SK-N-SH (cell line): ENCODE data around the gene ZNF33A. TPM values are rescaled to one million over a fixed set of nuclear protein-coding genes. Genes with fewer than 3 reads are reported as not detected.

Source experiments
- CTCF ChIA-PET: fragments of 300-600, 350-600 bp; formaldehyde crosslinking; extraction: SDS; loops from one replicate; lab custom pipeline; 2021; lab: Yijun Ruan, JAX
- POLR2A ChIA-PET: fragments of 350-600 bp; sonication (Branson Sonifier 250); formaldehyde crosslinking; extraction: SDS; loops from one replicate; lab custom pipeline; 2020; ENCODE audit warnings: antibody characterized with exemption, inconsistent platforms; lab: Yijun Ruan, JAX
- DNase-seq: peaks from one replicate; pipeline ENCODE4 v3.0.0; 2012
- H2AFZ ChIP-seq: fragments of 200-600 bp; sonication (generic); 2 replicates; pipeline ENCODE4 v1.8.1; 2016; ENCODE audit warnings: antibody characterized with exemption, mild to moderate bottlenecking, low read depth
- H3F3A ChIP-seq: fragments of 200-600 bp; sonication (generic); replicated peaks from 2 replicates; pipeline ENCODE3; 2016; ENCODE audit warnings: antibody characterized with exemption, mild to moderate bottlenecking; ENCODE audit not compliant: insufficient read depth
- H3K27ac ChIP-seq, 2 experiments: fragments of 200-500 bp in 1 of 2; fragments of 200-600 bp in 1 of 2; sonication (Bioruptor generic) in 1 of 2; sonication (generic), shearing (Covaris generic) in 1 of 2; 2 replicates each; pipeline versions ENCODE4 v1.5.1 to v1.6.1; 2014 to 2016; ENCODE audit warnings: low read depth in 2 of 2, inconsistent platforms in 1 of 2, low read length in 1 of 2, mild to moderate bottlenecking in 1 of 2, mixed read lengths in 1 of 2
- H3K27me3 ChIP-seq: fragments of 200-600 bp; sonication (generic), shearing (Covaris generic); 2 replicates; pipeline ENCODE4 v1.6.1; 2016; ENCODE audit warnings: mixed run types; ENCODE audit not compliant: insufficient read depth
- H3K36me3 ChIP-seq, 2 experiments: fragments of 200-500 bp in 1 of 2; fragments of 200-600 bp in 1 of 2; sonication (Bioruptor generic) in 1 of 2; sonication (generic) in 1 of 2; replicated peaks in 1 of 2; 2 replicates each; pipeline versions ENCODE3 to v1.5.1; 2014 to 2016; ENCODE audit warnings: low read length in 1 of 2, mild to moderate bottlenecking in 1 of 2; ENCODE audit not compliant: insufficient read depth in 2 of 2, control insufficient read depth in 1 of 2
- H3K4me1 ChIP-seq, 2 experiments: fragments of 200-500 bp in 1 of 2; fragments of 200-600 bp in 1 of 2; sonication (Bioruptor generic) in 1 of 2; sonication (generic), shearing (Covaris generic) in 1 of 2; 2 replicates each; pipeline versions ENCODE4 v1.5.1 to v1.6.1; 2014 to 2016; ENCODE audit warnings: low read depth in 1 of 2, low read length in 1 of 2, mixed run types in 1 of 2; ENCODE audit not compliant: insufficient read depth in 2 of 2, control insufficient read depth in 1 of 2
- H3K4me2 ChIP-seq: fragments of 200-600 bp; sonication (generic), shearing (Covaris generic); 2 replicates; pipeline ENCODE4 v1.6.1; 2017; ENCODE audit warnings: mixed run types
- H3K4me3 ChIP-seq, 2 experiments: fragments of 200-500 bp in 1 of 2; fragments of 200-600 bp in 1 of 2; sonication (Bioruptor generic) in 1 of 2; sonication (generic), shearing (Covaris generic) in 1 of 2; 2 replicates each; pipeline versions ENCODE4 v1.5.1 to v1.8.1; 2014 to 2016; ENCODE audit warnings: low read depth in 2 of 2, inconsistent platforms in 1 of 2, low read length in 1 of 2, mild to moderate bottlenecking in 1 of 2, mixed read lengths in 1 of 2, moderate library complexity in 1 of 2
- H3K79me2 ChIP-seq: fragments of 200-600 bp; sonication (generic); 2 replicates; pipeline ENCODE4 v1.8.1; 2017; ENCODE audit warnings: mild to moderate bottlenecking; ENCODE audit not compliant: insufficient read depth
- H3K9ac ChIP-seq: fragments of 200-600 bp; sonication (generic); 2 replicates; pipeline ENCODE4 v1.6.1; 2017; ENCODE audit warnings: mixed run types
- H3K9me2 ChIP-seq: fragments of 200-600 bp; sonication (generic); 2 replicates; pipeline ENCODE4 v1.6.1; 2017; ENCODE audit warnings: mixed run types
- H3K9me3 ChIP-seq: fragments of 200-600 bp; sonication (generic); 2 replicates; pipeline ENCODE4 v1.6.1; 2017; ENCODE audit warnings: mixed run types, mild to moderate bottlenecking, moderate library complexity
- H4K20me1 ChIP-seq: fragments of 200-600 bp; sonication (generic); 2 replicates; pipeline ENCODE4 v1.6.1; 2017; ENCODE audit warnings: mild to moderate bottlenecking, mixed run types; ENCODE audit not compliant: insufficient read depth
- EP300 ChIP-seq, 2 experiments: IDR thresholded peaks; 2 replicates each; pipeline versions ENCODE4 v1.4.0 to v1.6.1; 2012; ENCODE audit warnings: borderline replicate concordance in 1 of 2, low read depth in 1 of 2, low read length in 1 of 2
- FOXJ3 ChIP-seq: sonication (generic); formaldehyde crosslinking; IDR thresholded peaks from 2 replicates; pipeline ENCODE4 v1.5.1; 2020; ENCODE audit warnings: mild to moderate bottlenecking, missing genetic modification reagents
- NFIC ChIP-seq: IDR thresholded peaks from 2 replicates; pipeline ENCODE4 v1.4.0; 2012; ENCODE audit warnings: borderline replicate concordance
- NRF1 ChIP-seq: IDR thresholded peaks from 2 replicates; pipeline ENCODE4 v1.6.1; 2012; ENCODE audit warnings: low read depth, mild to moderate bottlenecking, low read length
- RAD21 ChIP-seq: IDR thresholded peaks from 2 replicates; pipeline ENCODE4 v1.6.1; 2012; ENCODE audit warnings: mild to moderate bottlenecking, low read length
- RCOR1 ChIP-seq: fragments of 150-350 bp; IDR thresholded peaks from 2 replicates; pipeline ENCODE4 v1.6.1; 2017; ENCODE audit warnings: antibody characterized with exemption, low read length
- RFX5 ChIP-seq: IDR thresholded peaks from 2 replicates; pipeline ENCODE4 v1.6.1; 2012; ENCODE audit warnings: mild to moderate bottlenecking, improper control_type of control experiment, low read length
- RXRA ChIP-seq: IDR thresholded peaks from 2 replicates; pipeline ENCODE4 v1.4.0; 2012; ENCODE audit warnings: low read depth, mild to moderate bottlenecking, borderline replicate concordance
- SIN3A ChIP-seq: IDR thresholded peaks from 2 replicates; pipeline ENCODE4 v1.6.1; 2012; ENCODE audit warnings: low read depth, mild to moderate bottlenecking, low read length, moderate library complexity, borderline replicate concordance
- TEAD4 ChIP-seq: IDR thresholded peaks from 2 replicates; pipeline ENCODE4 v1.4.0; 2012; ENCODE audit warnings: mild to moderate bottlenecking, borderline replicate concordance; ENCODE audit not compliant: insufficient read depth
- YY1 ChIP-seq: IDR thresholded peaks from 2 replicates; pipeline ENCODE4 v1.4.0; 2012; ENCODE audit warnings: low read depth, mild to moderate bottlenecking
- WGBS: methylation state at CpG from one replicate; pipeline ENCODE4 v1.1.6; 2017; ENCODE audit warnings: low lambda C conversion rate; 5-methylcytosine and 5-hydroxymethylcytosine counted together
- polyA plus RNA-seq, 3 experiments: library from polyadenylated mRNA; depleted of rRNA; stranded (reverse); fragments of >200 nt; gene quantifications; 2 replicates each; pipeline ENCODE4 v1.2.3, GENCODE V29; 2012
- TF ChIP-seq, protein P1 (sequence below): IDR thresholded peaks from 2 replicates; pipeline ENCODE4; 2012
- TF ChIP-seq, protein P2 (sequence below): IDR thresholded peaks from 2 replicates; pipeline ENCODE4 v1.6.1; 2012; ENCODE audit warnings: mild to moderate bottlenecking, low read depth, low read length, moderate library complexity
- TF ChIP-seq, protein P3 (sequence below): fragments of 150-350 bp; IDR thresholded peaks from 2 replicates; pipeline ENCODE4 v1.6.1; 2017; ENCODE audit warnings: antibody characterized with exemption, low read length, low read depth, borderline replicate concordance
- TF ChIP-seq, protein P4 (sequence below): IDR thresholded peaks from 2 replicates; pipeline ENCODE4 v1.4.0; 2012; ENCODE audit warnings: low read depth
- TF ChIP-seq, protein P5 (sequence below): fragments of 150-350 bp; IDR thresholded peaks from 2 replicates; pipeline ENCODE4 v1.6.1; 2016; ENCODE audit warnings: mild to moderate bottlenecking, low read depth, low read length
- TF ChIP-seq, protein P6 (sequence below): fragments of 200-600 bp; sonication (generic); IDR thresholded peaks from 2 replicates; pipeline ENCODE4 v1.6.1; 2017; ENCODE audit warnings: antibody characterized with exemption, mild to moderate bottlenecking, moderate library complexity

The ZNF33A gene
- polyA plus RNA-seq, 1 of the 3 experiments (the other 2 are of a cell fraction): 5.7 TPM

DNA sequence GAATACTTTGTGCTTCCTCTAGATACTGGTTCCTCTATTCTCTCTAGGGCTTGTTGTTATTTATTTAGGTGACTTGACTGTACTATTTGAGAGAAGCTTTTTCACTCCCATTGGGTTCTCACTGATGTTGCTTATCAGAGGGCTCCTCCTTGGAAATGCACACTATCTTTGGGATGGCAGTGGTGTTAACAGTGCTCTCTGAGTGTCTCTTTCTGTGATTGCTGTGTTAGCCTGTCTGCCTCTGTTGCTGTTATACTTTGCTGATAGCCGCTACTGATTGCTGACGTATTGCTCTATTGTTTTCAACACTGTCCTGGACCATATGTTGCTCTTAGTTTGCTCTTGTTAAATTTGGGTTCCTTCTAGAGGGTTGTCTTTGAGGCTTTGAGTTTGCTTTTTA is 34.7 kb downstream of the ZNF33A start:
- Histone ChIP-seq H3K36me3 (peaks cover 11 to 48% of the 10 kb centered on the region in 2 experiments), H3K79me2 (no peaks in the 10 kb centered on the region; the same call in 1 of the 2 replicates), H3K9ac (no peak overlapping the region), H3K27me3 (no peaks in the 10 kb centered on the region), H3K4me2 (no peak overlapping the region), H3K27ac (no peak overlapping the region), H3K9me2 (no peaks in the 10 kb centered on the region), H4K20me1 (no peaks in the 10 kb centered on the region)
- ChIA-PET POLR2A (no interaction called here), CTCF (no interaction called here)
- TF ChIP-seq, protein P1, sequence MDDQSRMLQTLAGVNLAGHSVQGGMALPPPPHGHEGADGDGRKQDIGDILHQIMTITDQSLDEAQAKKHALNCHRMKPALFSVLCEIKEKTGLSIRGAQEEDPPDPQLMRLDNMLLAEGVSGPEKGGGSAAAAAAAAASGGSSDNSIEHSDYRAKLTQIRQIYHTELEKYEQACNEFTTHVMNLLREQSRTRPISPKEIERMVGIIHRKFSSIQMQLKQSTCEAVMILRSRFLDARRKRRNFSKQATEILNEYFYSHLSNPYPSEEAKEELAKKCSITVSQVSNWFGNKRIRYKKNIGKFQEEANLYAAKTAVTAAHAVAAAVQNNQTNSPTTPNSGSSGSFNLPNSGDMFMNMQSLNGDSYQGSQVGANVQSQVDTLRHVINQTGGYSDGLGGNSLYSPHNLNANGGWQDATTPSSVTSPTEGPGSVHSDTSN: no peak
- TF ChIP-seq EP300 (IDR thresholded peaks at IDR 0.05; ENCODE audit: borderline replicate concordance in 1 of 2, low read depth in 1 of 2, low read length in 1 of 2) (no peak), SIN3A (no peak), NFIC (no peak), RAD21 (no peak), FOXJ3 (CRISPR knock-in tag) (no peak)
- TF ChIP-seq, protein P2, sequence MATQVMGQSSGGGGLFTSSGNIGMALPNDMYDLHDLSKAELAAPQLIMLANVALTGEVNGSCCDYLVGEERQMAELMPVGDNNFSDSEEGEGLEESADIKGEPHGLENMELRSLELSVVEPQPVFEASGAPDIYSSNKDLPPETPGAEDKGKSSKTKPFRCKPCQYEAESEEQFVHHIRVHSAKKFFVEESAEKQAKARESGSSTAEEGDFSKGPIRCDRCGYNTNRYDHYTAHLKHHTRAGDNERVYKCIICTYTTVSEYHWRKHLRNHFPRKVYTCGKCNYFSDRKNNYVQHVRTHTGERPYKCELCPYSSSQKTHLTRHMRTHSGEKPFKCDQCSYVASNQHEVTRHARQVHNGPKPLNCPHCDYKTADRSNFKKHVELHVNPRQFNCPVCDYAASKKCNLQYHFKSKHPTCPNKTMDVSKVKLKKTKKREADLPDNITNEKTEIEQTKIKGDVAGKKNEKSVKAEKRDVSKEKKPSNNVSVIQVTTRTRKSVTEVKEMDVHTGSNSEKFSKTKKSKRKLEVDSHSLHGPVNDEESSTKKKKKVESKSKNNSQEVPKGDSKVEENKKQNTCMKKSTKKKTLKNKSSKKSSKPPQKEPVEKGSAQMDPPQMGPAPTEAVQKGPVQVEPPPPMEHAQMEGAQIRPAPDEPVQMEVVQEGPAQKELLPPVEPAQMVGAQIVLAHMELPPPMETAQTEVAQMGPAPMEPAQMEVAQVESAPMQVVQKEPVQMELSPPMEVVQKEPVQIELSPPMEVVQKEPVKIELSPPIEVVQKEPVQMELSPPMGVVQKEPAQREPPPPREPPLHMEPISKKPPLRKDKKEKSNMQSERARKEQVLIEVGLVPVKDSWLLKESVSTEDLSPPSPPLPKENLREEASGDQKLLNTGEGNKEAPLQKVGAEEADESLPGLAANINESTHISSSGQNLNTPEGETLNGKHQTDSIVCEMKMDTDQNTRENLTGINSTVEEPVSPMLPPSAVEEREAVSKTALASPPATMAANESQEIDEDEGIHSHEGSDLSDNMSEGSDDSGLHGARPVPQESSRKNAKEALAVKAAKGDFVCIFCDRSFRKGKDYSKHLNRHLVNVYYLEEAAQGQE: no peak
- TF ChIP-seq, all 33 proteins: peak for 0
- no peak overlapping the region for H2AFZ ChIP-seq
- WGBS: 100% methylated on average over 2 of the region's 2 CpGs
- no peak overlapping the region for H3K4me3 ChIP-seq
- H3K9me3 ChIP-seq: no peaks in the 10 kb centered on the region
- no peaks in the 10 kb centered on the region for H3K4me1 ChIP-seq
- no peaks in the 10 kb centered on the region for H3F3A ChIP-seq
- no peak for DNase-seq

DNA sequence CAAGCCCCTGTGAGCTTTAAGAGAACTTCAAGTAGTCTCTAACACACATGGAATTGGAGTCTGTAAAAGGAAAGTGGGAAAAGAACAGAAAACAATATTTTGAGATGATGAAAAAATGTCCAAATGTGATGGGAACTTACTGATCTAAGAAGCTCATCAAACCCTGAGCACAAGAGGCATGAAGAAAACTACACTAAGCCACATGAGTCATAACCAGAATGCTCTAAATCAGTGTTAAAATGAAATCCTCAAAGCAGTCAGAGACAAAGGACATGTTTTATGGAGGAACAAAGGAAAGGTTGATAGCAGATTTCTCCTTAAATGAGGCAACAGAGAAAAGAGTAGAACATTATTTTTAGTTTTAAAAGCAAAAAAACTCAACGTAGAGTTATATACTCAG is 37.2 kb downstream of the ZNF33A start:
- Histone ChIP-seq H4K20me1 (no peaks in the 10 kb centered on the region), H2AFZ (no peak overlapping the region), H3K4me1 (no peaks in the 10 kb centered on the region), H3K9ac (no peak overlapping the region), H3K79me2 (no peaks in the 10 kb centered on the region; the same call in 1 of the 2 replicates), H3K27ac (no peak overlapping the region), H3K4me3 (no peak overlapping the region), H3F3A (no peaks in the 10 kb centered on the region), H3K4me2 (no peak overlapping the region), H3K9me2 (no peaks in the 10 kb centered on the region), H3K27me3 (no peaks in the 10 kb centered on the region), H3K9me3 (no peaks in the 10 kb centered on the region), H3K36me3 (peaks cover 11 to 43% of the 10 kb centered on the region in 2 experiments)
- 97% methylated on average over 1 of the region's 1 CpG for WGBS
- no peak for DNase-seq
- CTCF ChIA-PET: interaction anchor here (1.5 kb wide), 1 partner anchor 40 kb away, joined by 4 read pairs; no protein-coding TSS in a partner anchor
- POLR2A ChIA-PET: no interaction called here
- TF ChIP-seq, protein P3, sequence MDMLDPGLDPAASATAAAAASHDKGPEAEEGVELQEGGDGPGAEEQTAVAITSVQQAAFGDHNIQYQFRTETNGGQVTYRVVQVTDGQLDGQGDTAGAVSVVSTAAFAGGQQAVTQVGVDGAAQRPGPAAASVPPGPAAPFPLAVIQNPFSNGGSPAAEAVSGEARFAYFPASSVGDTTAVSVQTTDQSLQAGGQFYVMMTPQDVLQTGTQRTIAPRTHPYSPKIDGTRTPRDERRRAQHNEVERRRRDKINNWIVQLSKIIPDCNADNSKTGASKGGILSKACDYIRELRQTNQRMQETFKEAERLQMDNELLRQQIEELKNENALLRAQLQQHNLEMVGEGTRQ: no peak
- TF ChIP-seq, protein P4, sequence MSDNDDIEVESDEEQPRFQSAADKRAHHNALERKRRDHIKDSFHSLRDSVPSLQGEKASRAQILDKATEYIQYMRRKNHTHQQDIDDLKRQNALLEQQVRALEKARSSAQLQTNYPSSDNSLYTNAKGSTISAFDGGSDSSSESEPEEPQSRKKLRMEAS: no peak
- TF ChIP-seq SIN3A: no peak
- TF ChIP-seq TEAD4: no peak
- TF ChIP-seq NRF1: no peak
- TF ChIP-seq, protein P5, sequence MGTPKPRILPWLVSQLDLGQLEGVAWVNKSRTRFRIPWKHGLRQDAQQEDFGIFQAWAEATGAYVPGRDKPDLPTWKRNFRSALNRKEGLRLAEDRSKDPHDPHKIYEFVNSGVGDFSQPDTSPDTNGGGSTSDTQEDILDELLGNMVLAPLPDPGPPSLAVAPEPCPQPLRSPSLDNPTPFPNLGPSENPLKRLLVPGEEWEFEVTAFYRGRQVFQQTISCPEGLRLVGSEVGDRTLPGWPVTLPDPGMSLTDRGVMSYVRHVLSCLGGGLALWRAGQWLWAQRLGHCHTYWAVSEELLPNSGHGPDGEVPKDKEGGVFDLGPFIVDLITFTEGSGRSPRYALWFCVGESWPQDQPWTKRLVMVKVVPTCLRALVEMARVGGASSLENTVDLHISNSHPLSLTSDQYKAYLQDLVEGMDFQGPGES: no peak
- TF ChIP-seq RFX5: no peak
- TF ChIP-seq, protein P6, sequence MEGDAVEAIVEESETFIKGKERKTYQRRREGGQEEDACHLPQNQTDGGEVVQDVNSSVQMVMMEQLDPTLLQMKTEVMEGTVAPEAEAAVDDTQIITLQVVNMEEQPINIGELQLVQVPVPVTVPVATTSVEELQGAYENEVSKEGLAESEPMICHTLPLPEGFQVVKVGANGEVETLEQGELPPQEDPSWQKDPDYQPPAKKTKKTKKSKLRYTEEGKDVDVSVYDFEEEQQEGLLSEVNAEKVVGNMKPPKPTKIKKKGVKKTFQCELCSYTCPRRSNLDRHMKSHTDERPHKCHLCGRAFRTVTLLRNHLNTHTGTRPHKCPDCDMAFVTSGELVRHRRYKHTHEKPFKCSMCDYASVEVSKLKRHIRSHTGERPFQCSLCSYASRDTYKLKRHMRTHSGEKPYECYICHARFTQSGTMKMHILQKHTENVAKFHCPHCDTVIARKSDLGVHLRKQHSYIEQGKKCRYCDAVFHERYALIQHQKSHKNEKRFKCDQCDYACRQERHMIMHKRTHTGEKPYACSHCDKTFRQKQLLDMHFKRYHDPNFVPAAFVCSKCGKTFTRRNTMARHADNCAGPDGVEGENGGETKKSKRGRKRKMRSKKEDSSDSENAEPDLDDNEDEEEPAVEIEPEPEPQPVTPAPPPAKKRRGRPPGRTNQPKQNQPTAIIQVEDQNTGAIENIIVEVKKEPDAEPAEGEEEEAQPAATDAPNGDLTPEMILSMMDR: no peak
- no peak for TF ChIP-seq YY1
- TF ChIP-seq RXRA: no peak
- TF ChIP-seq RCOR1: no peak
- TF ChIP-seq FOXJ3 (CRISPR knock-in tag): no peak
